Measurements from ENCODE around the gene FOXD3. TPM values are rescaled to one million over a fixed set of nuclear protein-coding genes. Genes with fewer than 3 reads are reported as not detected.

FOXD3 gene
- total and polyA plus RNA-seq, 2 experiments from 2014 or later = 13.8 to 49.0 TPM

- no peak overlapping the region for H3K4me3 Mint-ChIP-seq
- TF ChIP-seq EZH2 (IDR thresholded peaks at IDR 0.05; ENCODE audit: low read depth, unreplicated experiment) (no peak), EZH2phosphoT487 (IDR thresholded peaks at IDR 0.05; ENCODE audit: unreplicated experiment) (no peak), STAT1 (IDR thresholded peaks at IDR 0.05; ENCODE audit: unreplicated experiment) (no peak), NANOG (IDR thresholded peaks at IDR 0.05; ENCODE audit: borderline replicate concordance) (no peak), ZNF331 (CRISPR knock-in tag; IDR thresholded peaks at IDR 0.05; ENCODE audit: low read depth) (no peak), JUNB (IDR thresholded peaks at IDR 0.05; ENCODE audit: unreplicated experiment) (no peak), POLR2AphosphoS5 (IDR thresholded peaks at IDR 0.05; ENCODE audit: low read depth) (no peak), CREB1 (CRISPR knock-in tag; IDR thresholded peaks at IDR 0.05; ENCODE audit: low read depth) (no peak), ZNF114 (CRISPR knock-in tag; IDR thresholded peaks at IDR 0.05) (no peak), CTCF (conservative IDR thresholded peaks at IDR 0.05; ENCODE audit: low read depth in 2 of 2) (no peak)
- TF ChIP-seq, protein P1, sequence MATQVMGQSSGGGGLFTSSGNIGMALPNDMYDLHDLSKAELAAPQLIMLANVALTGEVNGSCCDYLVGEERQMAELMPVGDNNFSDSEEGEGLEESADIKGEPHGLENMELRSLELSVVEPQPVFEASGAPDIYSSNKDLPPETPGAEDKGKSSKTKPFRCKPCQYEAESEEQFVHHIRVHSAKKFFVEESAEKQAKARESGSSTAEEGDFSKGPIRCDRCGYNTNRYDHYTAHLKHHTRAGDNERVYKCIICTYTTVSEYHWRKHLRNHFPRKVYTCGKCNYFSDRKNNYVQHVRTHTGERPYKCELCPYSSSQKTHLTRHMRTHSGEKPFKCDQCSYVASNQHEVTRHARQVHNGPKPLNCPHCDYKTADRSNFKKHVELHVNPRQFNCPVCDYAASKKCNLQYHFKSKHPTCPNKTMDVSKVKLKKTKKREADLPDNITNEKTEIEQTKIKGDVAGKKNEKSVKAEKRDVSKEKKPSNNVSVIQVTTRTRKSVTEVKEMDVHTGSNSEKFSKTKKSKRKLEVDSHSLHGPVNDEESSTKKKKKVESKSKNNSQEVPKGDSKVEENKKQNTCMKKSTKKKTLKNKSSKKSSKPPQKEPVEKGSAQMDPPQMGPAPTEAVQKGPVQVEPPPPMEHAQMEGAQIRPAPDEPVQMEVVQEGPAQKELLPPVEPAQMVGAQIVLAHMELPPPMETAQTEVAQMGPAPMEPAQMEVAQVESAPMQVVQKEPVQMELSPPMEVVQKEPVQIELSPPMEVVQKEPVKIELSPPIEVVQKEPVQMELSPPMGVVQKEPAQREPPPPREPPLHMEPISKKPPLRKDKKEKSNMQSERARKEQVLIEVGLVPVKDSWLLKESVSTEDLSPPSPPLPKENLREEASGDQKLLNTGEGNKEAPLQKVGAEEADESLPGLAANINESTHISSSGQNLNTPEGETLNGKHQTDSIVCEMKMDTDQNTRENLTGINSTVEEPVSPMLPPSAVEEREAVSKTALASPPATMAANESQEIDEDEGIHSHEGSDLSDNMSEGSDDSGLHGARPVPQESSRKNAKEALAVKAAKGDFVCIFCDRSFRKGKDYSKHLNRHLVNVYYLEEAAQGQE (IDR thresholded peaks at IDR 0.05; ENCODE audit: unreplicated experiment) = no peak
- TF ChIP-seq, protein P2, sequence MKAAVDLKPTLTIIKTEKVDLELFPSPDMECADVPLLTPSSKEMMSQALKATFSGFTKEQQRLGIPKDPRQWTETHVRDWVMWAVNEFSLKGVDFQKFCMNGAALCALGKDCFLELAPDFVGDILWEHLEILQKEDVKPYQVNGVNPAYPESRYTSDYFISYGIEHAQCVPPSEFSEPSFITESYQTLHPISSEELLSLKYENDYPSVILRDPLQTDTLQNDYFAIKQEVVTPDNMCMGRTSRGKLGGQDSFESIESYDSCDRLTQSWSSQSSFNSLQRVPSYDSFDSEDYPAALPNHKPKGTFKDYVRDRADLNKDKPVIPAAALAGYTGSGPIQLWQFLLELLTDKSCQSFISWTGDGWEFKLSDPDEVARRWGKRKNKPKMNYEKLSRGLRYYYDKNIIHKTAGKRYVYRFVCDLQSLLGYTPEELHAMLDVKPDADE (IDR thresholded peaks at IDR 0.05) = no peak
Observed at GRCh38 chr1:63362073-63362472, 39.7 kb downstream of the FOXD3 start.

More at GRCh38 chr1:63362073-63362472, 39.7 kb downstream of the FOXD3 start:
- H2AFZ ChIP-seq = no peak overlapping the region
- no peak overlapping the region for H3K4me3 ChIP-seq
- peaks cover 12% of the 10 kb centered on the region for H3F3A ChIP-seq (replicated peaks; ENCODE audit: low read depth)
- peaks cover 9% of the 10 kb centered on the region for H3K27me3 ChIP-seq (ENCODE audit: insufficient read depth)
- no peak overlapping the region for H3K4me2 ChIP-seq
- no peaks in the 10 kb centered on the region; the same call in 2 of the 3 replicates for H3K36me3 Mint-ChIP-seq (ENCODE audit: low read depth)
- H3K27me3 Mint-ChIP-seq (ENCODE audit: insufficient read depth, low read depth, poor library complexity) = peaks cover 7% of the 10 kb centered on the region
- peaks cover 17% of the 10 kb centered on the region for H3K4me1 ChIP-seq (ENCODE audit: insufficient read depth)
- no peaks in the 10 kb centered on the region for H3K36me3 ChIP-seq (ENCODE audit: insufficient read depth)
- ATAC-seq (no peak), DNase-seq (ENCODE audit: low spot score) (no peak)
- peaks cover 8% of the 10 kb centered on the region; the same call in 1 of the 2 replicates for H3K9me2 ChIP-seq (ENCODE audit: insufficient read depth)
- no peak overlapping the region for H3K27ac ChIP-seq (ENCODE audit: low read depth)
- H3K9me3 Mint-ChIP-seq = no peaks in the 10 kb centered on the region
- H4K20me1 ChIP-seq (replicated peaks; ENCODE audit: insufficient read depth) = no peaks in the 10 kb centered on the region
- H3K27ac Mint-ChIP-seq = no peak overlapping the region
- peaks cover 22% of the 10 kb centered on the region for H3K4me1 Mint-ChIP-seq
- no peaks in the 10 kb centered on the region for H3K79me2 ChIP-seq (replicated peaks; ENCODE audit: insufficient read depth)
